Fibroblast of lung (primary cell): Measurements from ENCODE around the gene OTOS. TPM values are rescaled to one million over a fixed set of nuclear protein-coding genes. Genes with fewer than 3 reads are reported as not detected.

Experiments used
- DNase-seq, 2 donors: peaks; one replicate each; pipeline versions ENCODE4 v3.0.0 to v3.0.0-alpha.2; 2010; ENCODE audit warnings: low read depth in 2 of 2
- H2AFZ ChIP-seq: 2 replicates; pipeline ENCODE4 v1.5.1; 2012; ENCODE audit warnings: low read length, control low read depth, inconsistent platforms
- H3K27ac ChIP-seq: 2 replicates; pipeline ENCODE4 v1.5.1; 2011; ENCODE audit warnings: low read length, control low read depth; ENCODE audit not compliant: insufficient read depth
- H3K27me3 ChIP-seq: 2 replicates; pipeline ENCODE4 v1.5.1; 2011; ENCODE audit warnings: mild to moderate bottlenecking, low read length; ENCODE audit not compliant: control insufficient read depth, insufficient read depth
- H3K36me3 ChIP-seq: 2 replicates; pipeline ENCODE4 v1.5.1; 2011; ENCODE audit warnings: low read length; ENCODE audit not compliant: control insufficient read depth, insufficient read depth
- H3K4me1 ChIP-seq: 2 replicates; pipeline ENCODE4 v1.5.1; 2011; ENCODE audit warnings: low read length; ENCODE audit not compliant: control insufficient read depth, insufficient read depth; ENCODE audit errors: extremely low read depth
- H3K4me2 ChIP-seq: 2 replicates; pipeline ENCODE4 v1.5.1; 2011; ENCODE audit warnings: low read length, control low read depth; ENCODE audit not compliant: insufficient read depth; ENCODE audit errors: extremely low read depth
- H3K4me3 ChIP-seq, 4 experiments: fragments of 200-600 bp in 1 of 4; sonication (generic) in 1 of 4; replicated peaks in 1 of 4; 2 replicates each; pipeline ENCODE4 v1.5.1; 2011 to 2016; ENCODE audit warnings: low read length in 4 of 4, low read depth in 3 of 4, mild to moderate bottlenecking in 3 of 4, control low read depth in 2 of 4, inconsistent platforms in 1 of 4, mixed read lengths in 1 of 4; ENCODE audit not compliant: insufficient read depth in 1 of 4; ENCODE audit errors: control extremely low read depth in 1 of 4
- H3K79me2 ChIP-seq: 2 replicates; pipeline ENCODE4 v1.5.1; 2012; ENCODE audit warnings: mild to moderate bottlenecking, low read length, inconsistent platforms; ENCODE audit not compliant: control insufficient read depth, insufficient read depth
- H3K9ac ChIP-seq: 2 replicates; pipeline ENCODE4 v1.5.1; 2011; ENCODE audit warnings: mild to moderate bottlenecking, low read length, control low read depth; ENCODE audit not compliant: insufficient read depth
- H3K9me3 ChIP-seq: 2 replicates; pipeline ENCODE4 v1.5.1; 2012; ENCODE audit warnings: low read depth, low read length; ENCODE audit not compliant: control insufficient read depth, insufficient read depth
- H4K20me1 ChIP-seq: 2 replicates; pipeline ENCODE4 v1.5.1; 2011; ENCODE audit warnings: low read length; ENCODE audit not compliant: control insufficient read depth, insufficient read depth; ENCODE audit errors: extremely low read depth
- CTCF ChIP-seq, 2 donors: IDR thresholded peaks in 1 of 2; conservative IDR thresholded peaks in 1 of 2; 1 replicate in 1 of 2; 2 replicates in 1 of 2; pipeline ENCODE4 v1.5.1; 2011 to 2012; ENCODE audit warnings: low read length in 2 of 2, control low read depth in 1 of 2, inconsistent platforms in 1 of 2, low read depth in 1 of 2, mild to moderate bottlenecking in 1 of 2
- EZH2 ChIP-seq: IDR thresholded peaks from 2 replicates; pipeline ENCODE4 v1.5.1; 2012; ENCODE audit warnings: low read length, control low read depth, mild to moderate bottlenecking; ENCODE audit errors: missing control alignments
- polyA plus RNA-seq, 2 donors: library from polyadenylated mRNA; depleted of rRNA in 1 of 2; stranded (reverse) in 1 of 2; unstranded in 1 of 2; fragments of >200 nt; gene quantifications; 2 replicates each; pipeline ENCODE4 v1.2.1, GENCODE V29; 2011 to 2012; ENCODE audit warnings: missing spikeins in 1 of 2
- total RNA-seq: library from RNA; depleted of rRNA; stranded (reverse); fragments of >200 nt; gene quantifications from 2 replicates; pipeline ENCODE4 v1.2.1, GENCODE V29; 2014

OTOS gene
- total and polyA plus RNA-seq, 2 donors (not counting 1 experiment from before 2014, with no cell fraction given), result not detected

GRCh38 chr2:240131941-240132650 is 8.4 kb downstream of the OTOS start:
- peaks cover 16% of the 10 kb centered on the region for H3K36me3 ChIP-seq
- peaks cover 25% of the 10 kb centered on the region for H3K79me2 ChIP-seq

GRCh38 chr2:240131296-240131695 is 9.2 kb downstream of the OTOS start:
- H3K27me3 ChIP-seq, result no peaks in the 10 kb centered on the region
- peaks cover 16% of the 10 kb centered on the region for H3K36me3 ChIP-seq
- no peak for DNase-seq
- no peaks in the 10 kb centered on the region for H3K4me1 ChIP-seq
- no peak overlapping the region for H3K27ac ChIP-seq
- H3K4me3 ChIP-seq, result no peak overlapping the region
- H3K9ac ChIP-seq, result no peak overlapping the region
- H3K9me3 ChIP-seq, result no peaks in the 10 kb centered on the region
- no peak overlapping the region for H3K4me2 ChIP-seq
- peaks cover 25% of the 10 kb centered on the region for H3K79me2 ChIP-seq
- H4K20me1 ChIP-seq, result no peaks in the 10 kb centered on the region
- H2AFZ ChIP-seq, result no peak overlapping the region
- TF ChIP-seq EZH2, result no peak
- TF ChIP-seq CTCF (conservative IDR thresholded peaks at IDR 0.05 in 1 of 2, IDR thresholded peaks at IDR 0.05 in 1 of 2; ENCODE audit: low read depth in 1 of 2, low read length in 2 of 2), result no peak

More at GRCh38 chr2:240131941-240132650, 8.4 kb downstream of the OTOS start:
- no peak for DNase-seq
- H2AFZ ChIP-seq, result no peak overlapping the region
- H3K4me3 ChIP-seq, result no peak overlapping the region
- no peaks in the 10 kb centered on the region for H3K27me3 ChIP-seq
- H3K27ac ChIP-seq, result no peak overlapping the region
- H4K20me1 ChIP-seq, result no peaks in the 10 kb centered on the region
- TF ChIP-seq EZH2, result no peak
- TF ChIP-seq CTCF (conservative IDR thresholded peaks at IDR 0.05 in 1 of 2, IDR thresholded peaks at IDR 0.05 in 1 of 2; ENCODE audit: low read depth in 1 of 2, low read length in 2 of 2), result peak in 1 of 2 donors; percentile 19
- H3K4me2 ChIP-seq, result no peak overlapping the region
- no peaks in the 10 kb centered on the region for H3K9me3 ChIP-seq
- H3K9ac ChIP-seq, result no peak overlapping the region
- H3K4me1 ChIP-seq, result no peaks in the 10 kb centered on the region

DNA sequence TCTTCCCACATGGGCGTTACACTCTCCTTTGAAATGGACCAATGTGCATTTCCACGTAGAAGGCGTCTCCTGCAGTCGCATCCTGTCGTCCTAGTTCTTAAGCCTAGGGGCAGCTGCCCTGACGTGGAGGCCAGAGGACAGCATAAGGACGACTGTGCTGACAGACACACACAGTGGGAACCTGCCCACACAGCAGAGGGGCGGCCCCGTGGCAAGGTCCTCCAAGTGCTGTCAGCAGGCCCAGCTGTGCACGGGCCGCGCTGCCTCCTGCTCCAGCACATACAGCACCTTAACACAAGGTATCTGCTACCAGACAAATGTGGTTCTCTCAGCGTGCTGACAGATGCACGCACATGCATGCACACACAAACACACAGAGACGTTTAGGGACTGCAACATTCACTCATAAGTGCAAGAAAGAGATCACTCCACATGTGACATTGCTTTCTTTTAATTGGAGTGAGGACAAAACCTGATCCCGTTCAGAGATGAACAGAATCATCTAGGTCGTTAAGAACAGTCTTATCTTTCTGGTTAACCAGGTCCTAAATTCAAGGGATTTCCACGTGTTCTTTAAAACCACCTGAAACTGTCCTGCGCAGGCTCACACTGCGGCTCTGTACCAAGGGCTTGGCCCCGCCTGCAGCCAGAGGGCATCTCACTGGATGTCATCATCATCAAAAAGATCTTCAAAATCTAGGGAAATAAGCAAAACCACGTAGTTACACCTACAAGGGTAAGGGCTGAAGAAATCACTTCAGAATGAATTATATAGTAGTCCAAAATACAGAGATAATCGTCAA is 9.9 kb downstream of the OTOS start:
- H4K20me1 ChIP-seq, result no peaks in the 10 kb centered on the region
- peaks cover 18% of the 10 kb centered on the region for H3K36me3 ChIP-seq
- H3K9me3 ChIP-seq, result no peaks in the 10 kb centered on the region
- H3K9ac ChIP-seq, result no peak overlapping the region
- DNase-seq, result no peak
- no peak overlapping the region for H3K4me2 ChIP-seq
- H3K4me3 ChIP-seq, result no peak overlapping the region
- H3K27me3 ChIP-seq, result no peaks in the 10 kb centered on the region
- no peaks in the 10 kb centered on the region for H3K4me1 ChIP-seq
- TF ChIP-seq CTCF (conservative IDR thresholded peaks at IDR 0.05 in 1 of 2, IDR thresholded peaks at IDR 0.05 in 1 of 2; ENCODE audit: low read depth in 1 of 2, low read length in 2 of 2) (no peak), EZH2 (no peak)
- peaks cover 21% of the 10 kb centered on the region for H3K79me2 ChIP-seq
- no peak overlapping the region for H2AFZ ChIP-seq
- no peak overlapping the region for H3K27ac ChIP-seq
